Measurements from ENCODE around the gene CAV3.

Gene CAV3

GRCh38 chr3:8794247-8794646 is 60.6 kb downstream of the CAV3 start:
- no peak for DNase-seq (ENCODE audit: low read depth, low spot score)
